ENCODE results near the gene MAP1S.

MAP1S gene

DNA sequence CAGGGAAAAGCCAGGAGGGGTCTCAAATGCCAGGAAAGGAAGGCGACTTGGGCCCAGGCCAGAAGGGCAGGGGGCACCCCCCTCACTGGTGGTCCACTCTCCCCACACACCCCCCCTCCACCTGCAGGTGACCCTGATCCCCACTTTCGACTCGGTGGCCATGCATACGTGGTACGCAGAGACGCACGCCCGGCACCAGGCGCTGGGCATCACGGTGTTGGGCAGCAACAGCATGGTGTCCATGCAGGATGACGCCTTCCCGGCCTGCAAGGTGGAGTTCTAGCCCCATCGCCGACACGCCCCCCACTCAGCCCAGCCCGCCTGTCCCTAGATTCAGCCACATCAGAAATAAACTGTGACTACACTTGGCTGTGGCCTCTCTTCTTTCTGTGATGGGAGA, 14.9 kb downstream of the MAP1S start:
- TF ChIP-seq, protein P1, sequence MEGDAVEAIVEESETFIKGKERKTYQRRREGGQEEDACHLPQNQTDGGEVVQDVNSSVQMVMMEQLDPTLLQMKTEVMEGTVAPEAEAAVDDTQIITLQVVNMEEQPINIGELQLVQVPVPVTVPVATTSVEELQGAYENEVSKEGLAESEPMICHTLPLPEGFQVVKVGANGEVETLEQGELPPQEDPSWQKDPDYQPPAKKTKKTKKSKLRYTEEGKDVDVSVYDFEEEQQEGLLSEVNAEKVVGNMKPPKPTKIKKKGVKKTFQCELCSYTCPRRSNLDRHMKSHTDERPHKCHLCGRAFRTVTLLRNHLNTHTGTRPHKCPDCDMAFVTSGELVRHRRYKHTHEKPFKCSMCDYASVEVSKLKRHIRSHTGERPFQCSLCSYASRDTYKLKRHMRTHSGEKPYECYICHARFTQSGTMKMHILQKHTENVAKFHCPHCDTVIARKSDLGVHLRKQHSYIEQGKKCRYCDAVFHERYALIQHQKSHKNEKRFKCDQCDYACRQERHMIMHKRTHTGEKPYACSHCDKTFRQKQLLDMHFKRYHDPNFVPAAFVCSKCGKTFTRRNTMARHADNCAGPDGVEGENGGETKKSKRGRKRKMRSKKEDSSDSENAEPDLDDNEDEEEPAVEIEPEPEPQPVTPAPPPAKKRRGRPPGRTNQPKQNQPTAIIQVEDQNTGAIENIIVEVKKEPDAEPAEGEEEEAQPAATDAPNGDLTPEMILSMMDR (IDR thresholded peaks at IDR 0.05; ENCODE audit: borderline replicate concordance, extremely low read depth, low read length, poor library complexity, severe bottlenecking), result no peak
- TF ChIP-seq EZH2 (IDR thresholded peaks at IDR 0.05; ENCODE audit: borderline replicate concordance, low read depth, low read length, severe bottlenecking), result no peak
- Histone ChIP-seq H4K20me1 (ENCODE audit: insufficient read depth, low read length) (peaks cover 30% of the 10 kb centered on the region), H3K4me2 (ENCODE audit: insufficient read depth, low read length) (no peak overlapping the region), H2AFZ (ENCODE audit: low read depth, low read length) (no peak overlapping the region), H3K9ac (ENCODE audit: low read depth, low read length) (no peak overlapping the region), H3K27ac (ENCODE audit: low read length) (no peak overlapping the region), H3K36me3 (ENCODE audit: insufficient read depth, low read length) (peaks cover 71% of the 10 kb centered on the region), H3K4me1 (ENCODE audit: insufficient read depth, low read length) (peaks cover 2% of the 10 kb centered on the region; the same call in 1 of the 2 replicates), H3K4me3 (ENCODE audit: low read depth in 1 of 2, low read length in 2 of 2) (no peak overlapping the region), H3K79me2 (ENCODE audit: insufficient read depth, low read length) (peaks cover 27% of the 10 kb centered on the region), H3K27me3 (ENCODE audit: insufficient read depth, low read length, poor library complexity) (no peaks in the 10 kb centered on the region), H3K9me3 (ENCODE audit: insufficient read depth, low read length, severe bottlenecking) (no peaks in the 10 kb centered on the region)
- no peak for DNase-seq
- no peak for ATAC-seq (ENCODE audit: insufficient read depth, low read depth)

DNA sequence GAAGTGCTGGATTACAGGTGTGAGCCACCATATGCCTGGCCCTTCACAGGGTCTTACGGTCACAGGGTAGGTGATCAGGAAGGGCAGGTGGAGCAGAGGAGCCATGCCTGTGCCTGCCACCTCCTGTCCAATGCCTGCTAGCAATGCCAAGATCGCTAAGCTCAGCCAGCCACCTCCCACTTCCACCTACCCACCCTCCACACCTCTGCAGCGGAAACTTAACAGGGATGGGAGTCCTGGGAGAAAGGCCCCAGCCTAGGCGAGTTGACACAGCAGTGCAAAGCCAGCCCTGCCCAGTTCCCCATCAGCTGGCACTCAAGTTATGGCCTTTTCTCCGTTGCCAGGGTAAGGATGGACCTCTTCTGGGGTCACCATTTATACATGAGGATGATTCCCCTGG, 16.1 kb downstream of the MAP1S start:
- H3K4me2 ChIP-seq (ENCODE audit: insufficient read depth, low read length), result no peak overlapping the region

DNA sequence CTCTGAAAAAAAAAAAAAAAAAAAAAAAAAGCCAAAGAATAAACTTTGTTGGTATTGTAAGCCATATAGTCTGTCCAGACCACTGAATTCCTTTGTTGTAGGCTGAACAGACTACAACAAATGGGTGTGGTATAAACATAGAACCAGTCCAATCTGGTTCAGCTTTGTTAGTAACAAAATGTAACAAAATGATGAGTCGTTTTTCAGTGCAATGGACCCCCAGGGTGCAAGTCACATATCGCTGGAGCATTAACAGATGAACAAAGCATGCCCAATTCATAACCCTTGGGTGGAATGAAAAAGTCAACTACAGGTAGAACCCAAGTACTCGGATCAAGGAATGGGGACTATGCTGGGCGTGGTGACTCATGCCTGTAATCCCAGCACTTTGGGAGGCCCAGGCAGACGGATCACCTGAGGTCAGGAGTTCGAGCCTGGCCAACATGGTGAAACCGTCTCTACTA, 18.4 kb downstream of the MAP1S start:
- Histone ChIP-seq H3K4me2 (ENCODE audit: insufficient read depth, low read length) (no peak overlapping the region), H2AFZ (ENCODE audit: low read depth, low read length) (no peak overlapping the region), H3K4me3 (ENCODE audit: low read depth in 1 of 2, low read length in 2 of 2) (no peak overlapping the region), H3K4me1 (ENCODE audit: insufficient read depth, low read length) (peaks cover 6% of the 10 kb centered on the region), H3K9ac (ENCODE audit: low read depth, low read length) (no peak overlapping the region), H3K36me3 (ENCODE audit: insufficient read depth, low read length) (peaks cover 37% of the 10 kb centered on the region), H4K20me1 (ENCODE audit: insufficient read depth, low read length) (peaks cover 12% of the 10 kb centered on the region), H3K27me3 (ENCODE audit: insufficient read depth, low read length, poor library complexity) (no peaks in the 10 kb centered on the region), H3K27ac (ENCODE audit: low read length) (no peak overlapping the region), H3K79me2 (ENCODE audit: insufficient read depth, low read length) (peaks cover under 1% of the 10 kb centered on the region; the same call in 1 of the 2 replicates), H3K9me3 (ENCODE audit: insufficient read depth, low read length, severe bottlenecking) (peaks cover 5% of the 10 kb centered on the region)
- ATAC-seq (ENCODE audit: insufficient read depth, low read depth) (no peak), DNase-seq (no peak)
- TF ChIP-seq EZH2 (IDR thresholded peaks at IDR 0.05; ENCODE audit: borderline replicate concordance, low read depth, low read length, severe bottlenecking), result no peak
- TF ChIP-seq, protein P1 (IDR thresholded peaks at IDR 0.05; ENCODE audit: borderline replicate concordance, extremely low read depth, low read length, poor library complexity, severe bottlenecking), result no peak

More for the DNA sequence above, 16.1 kb downstream of the MAP1S start:
- no peak for DNase-seq
- Histone ChIP-seq H4K20me1 (ENCODE audit: insufficient read depth, low read length) (peaks cover 22% of the 10 kb centered on the region), H3K27ac (ENCODE audit: low read length) (no peak overlapping the region), H3K4me1 (ENCODE audit: insufficient read depth, low read length) (peaks cover 6% of the 10 kb centered on the region), H3K9me3 (ENCODE audit: insufficient read depth, low read length, severe bottlenecking) (no peaks in the 10 kb centered on the region), H3K4me3 (ENCODE audit: low read depth in 1 of 2, low read length in 2 of 2) (no peak overlapping the region), H3K9ac (ENCODE audit: low read depth, low read length) (no peak overlapping the region), H3K79me2 (ENCODE audit: insufficient read depth, low read length) (peaks cover 14% of the 10 kb centered on the region), H3K27me3 (ENCODE audit: insufficient read depth, low read length, poor library complexity) (no peaks in the 10 kb centered on the region), H3K36me3 (ENCODE audit: insufficient read depth, low read length) (peaks cover 58% of the 10 kb centered on the region), H2AFZ (ENCODE audit: low read depth, low read length) (no peak overlapping the region)
- TF ChIP-seq, protein P1 (IDR thresholded peaks at IDR 0.05; ENCODE audit: borderline replicate concordance, extremely low read depth, low read length, poor library complexity, severe bottlenecking), result no peak
- TF ChIP-seq EZH2 (IDR thresholded peaks at IDR 0.05; ENCODE audit: borderline replicate concordance, low read depth, low read length, severe bottlenecking), result no peak
- no peak for ATAC-seq (ENCODE audit: insufficient read depth, low read depth)

Measured in DND-41 (cell line).